SK-N-DZ (cell line): ENCODE results near the gene IL17A.
"Not testable (repeated sequence)": the region's sequence is repeated elsewhere in the genome, so short reads cannot be mapped to it uniquely, and the experiment has no call there.

Experiments
- DNase-seq: peaks from one replicate; pipeline ENCODE4 v3.0.0-alpha.2; 2015; ENCODE audit warnings: low spot score

The IL17A gene

GRCh38 chr6:52162940-52163908 lies 23.0 kb upstream of the IL17A start:
- peak; percentile 21 for DNase-seq

- no peak for DNase-seq
These were observed 21.7 kb upstream of the IL17A start for GRCh38 chr6:52164319-52165094.

GRCh38 chr6:52167267-52167666 lies 18.9 kb upstream of the IL17A start:
- no peak for DNase-seq

- not testable (repeated sequence) for DNase-seq
These were observed 17.8 kb upstream of the IL17A start for GRCh38 chr6:52168351-52168750.

- no peak for DNase-seq
These were observed 12.1 kb upstream of the IL17A start for GRCh38 chr6:52174118-52174517.

- DNase-seq, result no peak
These were observed 9.6 kb upstream of the IL17A start for GRCh38 chr6:52176550-52176949.

GRCh38 chr6:52177961-52178360 lies 8.2 kb upstream of the IL17A start:
- DNase-seq, result no peak

GRCh38 chr6:52180787-52181558 lies 5.2 kb upstream of the IL17A start:
- no peak for DNase-seq

- DNase-seq, result no peak
These were observed 3.0 kb upstream of the IL17A start for GRCh38 chr6:52183131-52183713.

GRCh38 chr6:52186480-52186879 lies 305 bp downstream of the IL17A start:
- no peak for DNase-seq

GRCh38 chr6:52187098-52187497 lies 923 bp downstream of the IL17A start:
- DNase-seq, result no peak

- DNase-seq, result no peak
These were observed 3.8 kb downstream of the IL17A start for GRCh38 chr6:52189974-52190373.

GRCh38 chr6:52190409-52190808 lies 4.2 kb downstream of the IL17A start:
- no peak for DNase-seq

GRCh38 chr6:52191824-52192223 lies 5.6 kb downstream of the IL17A start:
- DNase-seq, result no peak

GRCh38 chr6:52195886-52196285 lies 9.7 kb downstream of the IL17A start:
- no peak for DNase-seq

- DNase-seq, result peak; percentile 7
These were observed 13.9 kb downstream of the IL17A start for GRCh38 chr6:52200088-52200487.

- DNase-seq, result no peak
These were observed 14.9 kb downstream of the IL17A start for GRCh38 chr6:52201046-52201445.

- no peak for DNase-seq
These were observed 15.3 kb downstream of the IL17A start for GRCh38 chr6:52201493-52201892.

- no peak for DNase-seq
These were observed 20.9 kb downstream of the IL17A start for GRCh38 chr6:52207066-52207465.

- no peak for DNase-seq
These were observed 22.4 kb downstream of the IL17A start for GRCh38 chr6:52208612-52209011.

- no peak for DNase-seq
These were observed 23.6 kb downstream of the IL17A start for GRCh38 chr6:52209770-52210169.
